ENCODE data around the gene PLPPR4.

PLPPR4 gene

GRCh38 chr1:99348397-99349132 lies 84.3 kb downstream of the PLPPR4 start:
- DNase-seq (ENCODE audit: low spot score), result no peak

- DNase-seq (ENCODE audit: low spot score), result no peak
Observed at GRCh38 chr1:99352821-99353220, 88.5 kb downstream of the PLPPR4 start.

DNA sequence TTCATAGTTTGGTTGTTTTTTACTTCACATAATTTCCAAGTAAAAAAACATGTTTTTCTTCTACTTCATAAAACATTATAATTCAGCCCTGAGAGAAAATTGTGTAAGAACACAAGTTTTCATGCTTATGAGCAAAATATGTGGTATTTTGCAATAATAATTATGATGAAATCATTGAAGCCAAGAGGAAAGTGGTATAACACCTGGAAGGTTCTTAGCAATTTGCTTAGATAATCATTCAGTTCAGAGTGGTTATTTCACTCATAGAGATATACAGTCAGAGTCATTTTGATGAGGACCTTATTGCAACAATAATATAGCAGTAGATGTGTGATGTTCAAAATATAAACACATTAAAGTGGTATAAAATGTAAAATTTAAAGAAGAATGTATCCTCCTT lies 94.5 kb downstream of the PLPPR4 start:
- no peak for DNase-seq (ENCODE audit: low spot score)
